Muscle layer of duodenum (tissue), 2 donors: Measurements from ENCODE around the gene BARHL1.

ENCODE experiments used
- H3K27ac ChIP-seq: one replicate; pipeline ENCODE4 v1.7.0; 2013; ENCODE audit warnings: mild to moderate bottlenecking, low read length
- H3K27me3 ChIP-seq: one replicate; pipeline ENCODE4 v1.7.0; 2013; ENCODE audit warnings: low read depth, mild to moderate bottlenecking, control low read depth, low read length
- H3K36me3 ChIP-seq, 2 donors: one replicate each; pipeline ENCODE4 v1.7.0; 2013; ENCODE audit warnings: low read length in 2 of 2, control low read depth in 1 of 2, mild to moderate bottlenecking in 1 of 2; ENCODE audit not compliant: insufficient read depth in 2 of 2, control insufficient read depth in 1 of 2
- H3K4me1 ChIP-seq, 2 donors: one replicate each; pipeline ENCODE4 v1.7.0; 2013; ENCODE audit warnings: low read length in 2 of 2, mild to moderate bottlenecking in 2 of 2, control low read depth in 1 of 2, moderate library complexity in 1 of 2; ENCODE audit not compliant: insufficient read depth in 2 of 2, control insufficient read depth in 1 of 2
- H3K4me3 ChIP-seq, 2 donors: one replicate each; pipeline ENCODE4 v1.7.0; 2013; ENCODE audit warnings: low read length in 2 of 2, low read depth in 1 of 2, mild to moderate bottlenecking in 1 of 2
- H3K9me3 ChIP-seq, 2 donors: one replicate each; pipeline ENCODE4 v1.7.0; 2013; ENCODE audit warnings: low read length in 2 of 2, control low read depth in 1 of 2, mild to moderate bottlenecking in 1 of 2; ENCODE audit not compliant: control insufficient read depth in 1 of 2
- donor health status: healthy.

Gene BARHL1

GRCh38 chr9:132637801-132638200 is 55.4 kb downstream of the BARHL1 start:
- H3K27ac ChIP-seq: no peak overlapping the region
- no peaks in the 10 kb centered on the region for H3K9me3 ChIP-seq
- H3K27me3 ChIP-seq: no peaks in the 10 kb centered on the region
- H3K4me3 ChIP-seq: no peak overlapping the region
- H3K4me1 ChIP-seq: no peaks in the 10 kb centered on the region
- H3K36me3 ChIP-seq: peaks cover 20 to 59% of the 10 kb centered on the region in 2 donors

GRCh38 chr9:132638240-132638639 is 55.8 kb downstream of the BARHL1 start:
- H3K9me3 ChIP-seq: no peaks in the 10 kb centered on the region
- no peaks in the 10 kb centered on the region for H3K27me3 ChIP-seq
- H3K4me3 ChIP-seq: no peak overlapping the region
- no peak overlapping the region for H3K27ac ChIP-seq
- peaks cover 22 to 59% of the 10 kb centered on the region in 2 donors for H3K36me3 ChIP-seq
- H3K4me1 ChIP-seq: no peaks in the 10 kb centered on the region

- Histone ChIP-seq H3K4me1 (no peaks in the 10 kb centered on the region), H3K9me3 (no peaks in the 10 kb centered on the region), H3K27ac (no peak overlapping the region), H3K36me3 (peaks cover 27 to 63% of the 10 kb centered on the region in 2 donors), H3K27me3 (no peaks in the 10 kb centered on the region), H3K4me3 (no peak overlapping the region)
Measured at GRCh38 chr9:132639322-132639721, 56.9 kb downstream of the BARHL1 start.
